H1 (cell line): Measurements from ENCODE around the gene DIAPH2. TPM values are rescaled to one million over a fixed set of nuclear protein-coding genes. Genes with fewer than 3 reads are reported as not detected.

ENCODE experiments used
- CTCF ChIA-PET: fragments of 300-600 bp; sonication (Branson Sonifier 250); formaldehyde crosslinking; loops from one replicate; lab custom pipeline; 2021; ENCODE audit not compliant: partially characterized antibody; lab: Charles Lee
- POLR2A ChIA-PET: fragments of 300-600 bp; sonication (Branson Sonifier 250); formaldehyde crosslinking; loops from one replicate; lab custom pipeline; 2021; ENCODE audit warnings: inconsistent platforms; ENCODE audit not compliant: partially characterized antibody; lab: Charles Lee
- DNase-seq, 2 experiments: peaks; one replicate each; pipeline versions ENCODE4 v3.0.0 to v3.0.0-alpha.2; 2010 to 2022; ENCODE audit warnings: low spot score in 2 of 2, low read depth in 1 of 2, mixed read lengths in 1 of 2
- FAIRE-seq: peaks from 2 replicates; lab custom pipeline; 2011; peaks lifted over from hg19 to GRCh38; lab: Jason Lieb, UNC
- H2AFZ ChIP-seq: 2 replicates; pipeline ENCODE4 v1.8.1; 2012; ENCODE audit warnings: low read length, inconsistent platforms
- H2AK5ac ChIP-seq: 2 replicates; pipeline ENCODE4 v1.6.1; 2013; ENCODE audit warnings: low read depth, low read length
- H2BK120ac ChIP-seq: replicated peaks from 2 replicates; pipeline ENCODE3; 2013; ENCODE audit warnings: low read depth, low read length, inconsistent platforms
- H2BK12ac ChIP-seq: 2 replicates; pipeline ENCODE4 v1.6.1; 2013; ENCODE audit warnings: low read depth, low read length
- H2BK15ac ChIP-seq: 2 replicates; pipeline ENCODE4 v1.6.1; 2013; ENCODE audit warnings: low read length
- H2BK20ac ChIP-seq: 2 replicates; pipeline ENCODE4 v1.6.1; 2013; ENCODE audit warnings: low read length
- H2BK5ac ChIP-seq: 2 replicates; pipeline ENCODE4 v1.6.1; 2013; ENCODE audit warnings: low read depth, low read length
- H3K14ac ChIP-seq: 2 replicates; pipeline ENCODE4 v1.6.1; 2013; ENCODE audit warnings: inconsistent platforms; ENCODE audit not compliant: insufficient read length
- H3K18ac ChIP-seq: 2 replicates; pipeline ENCODE4 v1.6.1; 2013; ENCODE audit warnings: low read length; ENCODE audit errors: extremely low read depth
- H3K23ac ChIP-seq: 2 replicates; pipeline ENCODE4 v1.6.1; 2013; ENCODE audit warnings: inconsistent platforms; ENCODE audit not compliant: insufficient read length
- H3K23me2 ChIP-seq: 2 replicates; pipeline ENCODE4 v1.6.1; 2013; ENCODE audit warnings: low read depth, low read length
- H3K27ac ChIP-seq: 2 replicates; pipeline ENCODE4 v1.6.1; 2011; ENCODE audit warnings: low read depth, low read length, inconsistent platforms
- H3K27me3 ChIP-seq, 4 experiments: replicated peaks in 1 of 4; 1 replicate in 1 of 4; 2 replicates in 3 of 4; pipeline versions ENCODE4 v1.6.1 to v1.8.1; 2011 to 2013; ENCODE audit warnings: low read length in 3 of 4, mild to moderate bottlenecking in 3 of 4, inconsistent platforms in 2 of 4, mixed read lengths in 2 of 4, moderate library complexity in 1 of 4; ENCODE audit not compliant: control insufficient read depth in 3 of 4, insufficient read depth in 3 of 4; ENCODE audit errors: extremely low read depth in 1 of 4
- H3K36me3 ChIP-seq, 4 experiments: 2 replicates each; pipeline versions ENCODE4 v1.6.1 to v1.8.1; 2011 to 2013; ENCODE audit warnings: mild to moderate bottlenecking in 4 of 4, low read length in 3 of 4, moderate library complexity in 2 of 4, control low read depth in 1 of 4, inconsistent platforms in 1 of 4; ENCODE audit not compliant: insufficient read depth in 4 of 4, control insufficient read depth in 2 of 4
- H3K4ac ChIP-seq: replicated peaks from 2 replicates; pipeline ENCODE3; 2013; ENCODE audit warnings: low read length, low read depth, mixed read lengths, inconsistent platforms; ENCODE audit not compliant: insufficient read length
- H3K4me1 ChIP-seq, 4 experiments: replicated peaks in 1 of 4; 1 replicate in 1 of 4; 2 replicates in 3 of 4; pipeline versions ENCODE4 v1.6.1 to v1.8.1; 2011 to 2013; ENCODE audit warnings: low read length in 3 of 4, inconsistent platforms in 2 of 4, mixed read lengths in 1 of 4; ENCODE audit not compliant: insufficient read depth in 4 of 4, control insufficient read depth in 3 of 4
- H3K4me2 ChIP-seq, 2 experiments: 2 replicates each; pipeline versions ENCODE4 v1.6.1 to v1.8.1; 2011 to 2013; ENCODE audit warnings: low read depth in 2 of 2, low read length in 2 of 2, control low read depth in 1 of 2, inconsistent platforms in 1 of 2, mild to moderate bottlenecking in 1 of 2; ENCODE audit not compliant: insufficient read depth in 1 of 2
- H3K4me3 ChIP-seq, 4 experiments: fragments of 200-600, 300-600 bp in 1 of 4; sonication (generic), shearing (Covaris generic), sonication (Bioruptor Twin) in 1 of 4; 2 replicates each; pipeline versions ENCODE4 v1.5.1 to v1.8.1; 2011 to 2016; ENCODE audit warnings: low read length in 4 of 4, low read depth in 3 of 4, control low read depth in 2 of 4, inconsistent platforms in 2 of 4, mild to moderate bottlenecking in 2 of 4, mixed read lengths in 1 of 4, moderate library complexity in 1 of 4; ENCODE audit not compliant: insufficient read depth in 2 of 4; ENCODE audit errors: extremely low read depth in 1 of 4
- H3K56ac ChIP-seq: replicated peaks from 2 replicates; pipeline ENCODE3; 2013; ENCODE audit warnings: low read depth, mild to moderate bottlenecking, mixed read lengths, low read length, inconsistent platforms; ENCODE audit not compliant: insufficient read length
- H3K79me1 ChIP-seq: 2 replicates; pipeline ENCODE4 v1.6.1; 2013; ENCODE audit warnings: low read depth, low read length, control low read depth
- H3K79me2 ChIP-seq, 2 experiments: 2 replicates each; pipeline versions ENCODE4 v1.6.1 to v1.8.1; 2012 to 2013; ENCODE audit warnings: low read length in 2 of 2, mild to moderate bottlenecking in 2 of 2, inconsistent platforms in 1 of 2; ENCODE audit not compliant: insufficient read depth in 2 of 2, control insufficient read depth in 1 of 2
- H3K9ac ChIP-seq, 4 experiments: replicated peaks in 1 of 4; 1 replicate in 1 of 4; 2 replicates in 3 of 4; pipeline versions ENCODE4 v1.6.1 to v1.8.1; 2011 to 2013; ENCODE audit warnings: low read depth in 3 of 4, low read length in 3 of 4, control low read depth in 2 of 4, mild to moderate bottlenecking in 2 of 4, moderate library complexity in 2 of 4, inconsistent platforms in 1 of 4; ENCODE audit errors: extremely low read depth in 1 of 4
- H3K9me3 ChIP-seq, 2 experiments: 2 replicates each; pipeline versions ENCODE4 v1.6.1 to v1.8.1; 2012 to 2013; ENCODE audit warnings: mild to moderate bottlenecking in 2 of 2, moderate library complexity in 2 of 2, control low read depth in 1 of 2, inconsistent platforms in 1 of 2, low read depth in 1 of 2, low read length in 1 of 2, mixed read lengths in 1 of 2; ENCODE audit not compliant: insufficient read depth in 2 of 2
- H4K20me1 ChIP-seq, 2 experiments: replicated peaks in 1 of 2; 2 replicates each; pipeline versions ENCODE3 to v1.8.1; 2011 to 2013; ENCODE audit warnings: inconsistent platforms in 2 of 2, low read length in 2 of 2, mild to moderate bottlenecking in 1 of 2; ENCODE audit not compliant: insufficient read depth in 2 of 2, control insufficient read depth in 1 of 2
- H4K5ac ChIP-seq: 2 replicates; pipeline ENCODE4 v1.6.1; 2013; ENCODE audit warnings: low read length, low read depth, mixed read lengths, inconsistent platforms; ENCODE audit not compliant: insufficient read length
- H4K8ac ChIP-seq: 2 replicates; pipeline ENCODE4 v1.8.0; 2013; ENCODE audit warnings: mild to moderate bottlenecking, moderate library complexity, low read length, inconsistent platforms; ENCODE audit not compliant: insufficient read depth; ENCODE audit errors: extremely low read depth
- H4K91ac ChIP-seq: replicated peaks from 2 replicates; pipeline ENCODE3; 2013; ENCODE audit warnings: low read length, mixed read lengths, inconsistent platforms; ENCODE audit not compliant: insufficient read length
- ATF2 ChIP-seq: IDR thresholded peaks from 2 replicates; pipeline ENCODE4 v1.6.1; 2012; ENCODE audit warnings: low read length, inconsistent platforms
- EGR1 ChIP-seq: IDR thresholded peaks from 2 replicates; pipeline ENCODE4 v1.6.1; 2011; ENCODE audit warnings: low read depth, low read length, borderline replicate concordance
- NRF1 ChIP-seq: IDR thresholded peaks from 2 replicates; pipeline ENCODE4 v1.6.1; 2011; ENCODE audit warnings: mild to moderate bottlenecking, low read depth, low read length, improper control_type of control experiment
- POLR2A ChIP-seq, 2 experiments: IDR thresholded peaks; 1 replicate in 1 of 2; 2 replicates in 1 of 2; pipeline ENCODE4 v1.6.1; 2011; ENCODE audit warnings: low read depth in 2 of 2, low read length in 2 of 2, mild to moderate bottlenecking in 2 of 2; ENCODE audit errors: control extremely low read depth in 1 of 2
- POU5F1 ChIP-seq: IDR thresholded peaks from 2 replicates; pipeline ENCODE4 v1.6.1; 2011; ENCODE audit warnings: low read depth, mild to moderate bottlenecking, low read length, moderate library complexity
- WGBS, 2 experiments: shearing (Covaris generic) in 1 of 2; methylation state at CpG; one replicate each; pipeline versions ENCODE4 v1.1.6 to v1.1.7; 2013 to 2015; ENCODE audit warnings: low lambda C conversion rate in 2 of 2, mixed read lengths in 2 of 2, inconsistent platforms in 1 of 2, low coverage in 1 of 2, missing lambda C conversion rate in 1 of 2; ENCODE audit not compliant: insufficient replicate concordance in 2 of 2, insufficient coverage in 1 of 2, insufficient read length in 1 of 2; ENCODE audit errors: extremely low coverage in 1 of 2, missing lambda C conversion rate in 1 of 2; 5-methylcytosine and 5-hydroxymethylcytosine counted together
- polyA plus RNA-seq, 7 experiments: library from polyadenylated mRNA; depleted of rRNA in 3 of 7; stranded (reverse) in 5 of 7; unstranded in 2 of 7; fragments of >200 nt in 5 of 7; fragments of 200-250 nt in 2 of 7; gene quantifications; 1 replicate in 5 of 7; 2 replicates in 1 of 7; 4 replicates in 1 of 7; pipeline versions ENCODE4 v1.2.1 to v1.2.3, GENCODE V29; 2011 to 2013; ENCODE audit warnings: missing spikeins in 2 of 7, mixed read lengths in 2 of 7
- total RNA-seq: library from RNA; stranded (reverse); fragmentation: NEBNext Ultra II Directional; extraction: Animal tissue kit (Norgen Biotek cat#: 25700); gene quantifications from 2 replicates; pipeline ENCODE4 v1.2.1, GENCODE V29; 2021

The DIAPH2 gene
- total and polyA plus RNA-seq, 2 of the 8 experiments (the other 6 are each of a cell fraction or from before 2014, with no cell fraction given): 4.4 to 24.3 TPM

DNA sequence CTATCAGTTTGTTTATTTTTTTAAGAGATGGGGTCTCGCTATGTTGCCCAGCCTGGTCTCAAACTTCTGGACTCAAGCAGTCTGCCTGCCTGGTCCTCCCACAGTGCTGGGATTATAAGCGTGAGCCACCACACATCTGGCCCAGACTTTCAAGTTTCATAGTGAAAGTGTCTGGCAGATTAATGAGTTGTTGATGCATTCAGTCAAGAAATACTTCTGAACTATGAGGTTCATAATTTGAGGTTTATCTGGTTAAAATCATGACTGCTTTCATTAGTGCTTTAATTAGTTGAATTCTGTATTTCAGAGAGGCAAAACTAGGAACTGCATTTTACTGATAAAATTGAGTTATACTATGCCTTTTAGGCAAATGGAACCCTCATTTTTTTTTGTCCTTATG, 837.7 kb downstream of the DIAPH2 start:
- POLR2A ChIA-PET: no interaction called here
- FAIRE-seq: no peak
- Histone ChIP-seq H3K23me2 (no peaks in the 10 kb centered on the region; the same call in 1 of the 2 replicates), H3K27me3 (no peaks in the 10 kb centered on the region), H3K79me1 (no peaks in the 10 kb centered on the region), H2BK15ac (no peak overlapping the region), H3K9ac (no peak overlapping the region), H3K4me2 (no peak overlapping the region), H3K4me3 (no peak overlapping the region), H3K56ac (no peak overlapping the region), H4K8ac (no peak overlapping the region), H2BK12ac (no peak overlapping the region), H3K79me2 (no peaks in the 10 kb centered on the region), H3K27ac (no peak overlapping the region), H3K14ac (no peak overlapping the region), H2BK120ac (no peak overlapping the region), H4K5ac (no peak overlapping the region), H2BK5ac (no peak overlapping the region), H3K4me1 (no peaks in the 10 kb centered on the region; a peak in 1 of 7 replicates), H3K9me3 (no peaks in the 10 kb centered on the region), H3K18ac (no peak overlapping the region), H2BK20ac (no peak overlapping the region), H4K20me1 (no peaks in the 10 kb centered on the region), H2AK5ac (no peak overlapping the region), H3K36me3 (no peaks in the 10 kb centered on the region), H2AFZ (no peak overlapping the region), H3K4ac (no peak overlapping the region), H3K23ac (no peak overlapping the region), H4K91ac (no peak overlapping the region)
- no peak for DNase-seq
- WGBS, 2 experiments: 75% methylated on average over 2 of the region's 2 CpGs; no CpG with 5 or more reads in 1 of the 2 experiments
- CTCF ChIA-PET: no interaction called here
- no peak for TF ChIP-seq EGR1
- no peak for TF ChIP-seq POLR2A (IDR thresholded peaks at IDR 0.05; ENCODE audit: control extremely low read depth in 1 of 2, low read depth in 2 of 2, low read length in 2 of 2)
- TF ChIP-seq NRF1: no peak
- TF ChIP-seq POU5F1: no peak
- no peak for TF ChIP-seq ATF2
